Activated CD4-positive, alpha-beta T cell treated with anti-CD3 and anti-CD28 coated beads, Interleukin-10, Interleukin-2, amounts not matched to agents 100 ng/mL and 50 ng/mL, durations not matched to agents 16 hours and 8 hours (primary cell): ENCODE results near the gene DNPH1.

Source experiments
- DNase-seq: peaks from one replicate; pipeline ENCODE4 v3.0.0-alpha.2; 2020

DNPH1 gene

GRCh38 chr6:43243664-43244321 lies 14.5 kb upstream of the DNPH1 start:
- DNase-seq: no peak

GRCh38 chr6:43242908-43243663 lies 13.8 kb upstream of the DNPH1 start, which contains the start of gene TTBK1:
Gene TTBK1, plus strand, starts transcription at chr6:43243481. Its CDS starts 3,180 bp downstream, at chr6:43246661.
- DNase-seq: peak; percentile 49

GRCh38 chr6:43241446-43241845 lies 12.2 kb upstream of the DNPH1 start:
- DNase-seq: no peak

GRCh38 chr6:43240950-43241349 lies 11.7 kb upstream of the DNPH1 start:
- DNase-seq: no peak

- DNase-seq: no peak
These were observed 9.8 kb upstream of the DNPH1 start for GRCh38 chr6:43239054-43239453.

GRCh38 chr6:43235841-43236240 lies 6.6 kb upstream of the DNPH1 start:
- no peak for DNase-seq

GRCh38 chr6:43231735-43232450 lies 2.6 kb upstream of the DNPH1 start:
- no peak for DNase-seq

GRCh38 chr6:43231053-43231452 lies 1.8 kb upstream of the DNPH1 start:
- no peak for DNase-seq

GRCh38 chr6:43229803-43230620 lies 731 bp upstream of the DNPH1 start:
- DNase-seq: no peak

- DNase-seq: no peak
These were observed 3.0 kb downstream of the DNPH1 start for GRCh38 chr6:43226192-43226851.

- DNase-seq: no peak
These were observed 6.1 kb downstream of the DNPH1 start for GRCh38 chr6:43223175-43223574.

GRCh38 chr6:43222418-43223059 lies 6.7 kb downstream of the DNPH1 start:
- no peak for DNase-seq

GRCh38 chr6:43221046-43221972 lies 8.0 kb downstream of the DNPH1 start:
- DNase-seq: no peak

- DNase-seq: no peak
These were observed 8.8 kb downstream of the DNPH1 start for GRCh38 chr6:43220439-43220951.

GRCh38 chr6:43219814-43220213 lies 9.5 kb downstream of the DNPH1 start:
- no peak for DNase-seq

GRCh38 chr6:43219119-43219518 lies 10.2 kb downstream of the DNPH1 start:
- no peak for DNase-seq

GRCh38 chr6:43217351-43217750 lies 11.9 kb downstream of the DNPH1 start:
- no peak for DNase-seq

- DNase-seq: no peak
These were observed 13.1 kb downstream of the DNPH1 start for GRCh38 chr6:43216200-43216599.

- DNase-seq: no peak
These were observed 14.2 kb downstream of the DNPH1 start for GRCh38 chr6:43215066-43215465.

GRCh38 chr6:43213431-43213830 lies 15.8 kb downstream of the DNPH1 start:
- DNase-seq: no peak
